NCI-H187 (cell line): ENCODE data around the gene TFIP11.

ENCODE experiments used
- DNase-seq, 2 experiments: peaks; one replicate each; lab custom pipeline; 2025; lab: John Stamatoyannopoulos, UW

TFIP11 gene

GRCh38 chr22:26512149-26512793, at the start of gene TFIP11:
TSS of gene TFIP11 (minus strand) at chr22:26512473. CDS start at chr22:26510272, 2,201 bp downstream.
- DNase-seq = peak; percentile 54 to 60

GRCh38 chr22:26561756-26562417, 49.6 kb upstream of the TFIP11 start:
- no peak for DNase-seq

GRCh38 chr22:26559961-26560575, 47.8 kb upstream of the TFIP11 start:
- no peak for DNase-seq

GRCh38 chr22:26558248-26558895, 46.1 kb upstream of the TFIP11 start:
- no peak for DNase-seq

- no peak for DNase-seq
Measured at GRCh38 chr22:26556904-26557303, 44.6 kb upstream of the TFIP11 start.

- no peak for DNase-seq
Measured at GRCh38 chr22:26555478-26555877, 43.2 kb upstream of the TFIP11 start.

- DNase-seq = no peak
Measured at GRCh38 chr22:26554956-26555355, 42.7 kb upstream of the TFIP11 start.

- no peak for DNase-seq
Measured at GRCh38 chr22:26553056-26553752, 40.9 kb upstream of the TFIP11 start.

GRCh38 chr22:26552466-26552865, 40.2 kb upstream of the TFIP11 start:
- no peak for DNase-seq

- no peak for DNase-seq
Measured at GRCh38 chr22:26551568-26551967, 39.3 kb upstream of the TFIP11 start.

GRCh38 chr22:26550498-26551033, 38.3 kb upstream of the TFIP11 start:
- DNase-seq = no peak

- no peak for DNase-seq
Measured at GRCh38 chr22:26549902-26550497, 37.7 kb upstream of the TFIP11 start.

- no peak for DNase-seq
Measured at GRCh38 chr22:26548984-26549383, 36.7 kb upstream of the TFIP11 start.

GRCh38 chr22:26548303-26548702, 36.0 kb upstream of the TFIP11 start:
- DNase-seq = no peak

- no peak for DNase-seq
Measured at GRCh38 chr22:26547837-26548236, 35.6 kb upstream of the TFIP11 start.

- DNase-seq = no peak
Measured at GRCh38 chr22:26547426-26547825, 35.2 kb upstream of the TFIP11 start.

- peak; percentile 1 to 6 for DNase-seq
Measured at GRCh38 chr22:26546282-26546681, 34.0 kb upstream of the TFIP11 start.

GRCh38 chr22:26545827-26546226, 33.6 kb upstream of the TFIP11 start:
- no peak for DNase-seq

GRCh38 chr22:26545385-26545784, 33.1 kb upstream of the TFIP11 start:
- DNase-seq = no peak

GRCh38 chr22:26544489-26544888, 32.2 kb upstream of the TFIP11 start:
- no peak for DNase-seq

GRCh38 chr22:26542831-26543230, 30.6 kb upstream of the TFIP11 start:
- no peak for DNase-seq
